HG02642 (cell line): ENCODE measurements around the gene ITPR1.

Experiments
- ATAC-seq: cut with Tn5 transposase; IDR thresholded peaks from one replicate; pipeline ENCODE4 v1.9.1; 2021; ENCODE audit warnings: mild to moderate bottlenecking; ENCODE audit not compliant: unreplicated experiment, poor library complexity

Gene ITPR1

GRCh38 chr3:4732925-4733324, 239.8 kb downstream of the ITPR1 start:
- no peak for ATAC-seq

GRCh38 chr3:4734454-4734853, 241.3 kb downstream of the ITPR1 start:
- ATAC-seq: no peak

GRCh38 chr3:4735243-4735642, 242.1 kb downstream of the ITPR1 start:
- ATAC-seq: no peak

GRCh38 chr3:4736284-4736861, 243.2 kb downstream of the ITPR1 start:
- ATAC-seq: no peak

GRCh38 chr3:4738737-4739274, 245.7 kb downstream of the ITPR1 start:
- ATAC-seq: no peak

GRCh38 chr3:4739289-4740236, 246.4 kb downstream of the ITPR1 start:
- no peak for ATAC-seq

GRCh38 chr3:4740397-4741105, 247.4 kb downstream of the ITPR1 start:
- no peak for ATAC-seq

GRCh38 chr3:4741106-4741403, 247.9 kb downstream of the ITPR1 start:
- no peak for ATAC-seq

GRCh38 chr3:4741404-4742307, 248.5 kb downstream of the ITPR1 start:
- ATAC-seq: no peak

- ATAC-seq: no peak
Observed at GRCh38 chr3:4742359-4742758, 249.2 kb downstream of the ITPR1 start.

GRCh38 chr3:4743371-4743770, 250.2 kb downstream of the ITPR1 start:
- no peak for ATAC-seq

GRCh38 chr3:4744405-4745234, 251.5 kb downstream of the ITPR1 start:
- no peak for ATAC-seq

GRCh38 chr3:4745235-4745610, 252.1 kb downstream of the ITPR1 start:
- no peak for ATAC-seq

- no peak for ATAC-seq
Observed at GRCh38 chr3:4746241-4746958, 253.3 kb downstream of the ITPR1 start.

- no peak for ATAC-seq
Observed at GRCh38 chr3:4748127-4748526, 255.0 kb downstream of the ITPR1 start.

- peak; percentile 30 for ATAC-seq
Observed at GRCh38 chr3:4748701-4749378, 255.7 kb downstream of the ITPR1 start.

- peak; percentile 10 for ATAC-seq
Observed at GRCh38 chr3:4749567-4750002, 256.4 kb downstream of the ITPR1 start.
